HCT116 (cell line): ENCODE results near the gene CFDP1. TPM values are rescaled to one million over a fixed set of nuclear protein-coding genes. Genes with fewer than 3 reads are reported as not detected.

Experiments used
- ATAC-seq: fragments of 200-7000 bp; cut with Tn5 transposase; 2 replicates; pipeline ENCODE4 v1.9.1; 2020; ENCODE audit warnings: mild to moderate bottlenecking, moderate library complexity
- BruUV-seq: library from RNA; stranded (reverse); fragments of 400-500 nt; replicated peaks from 2 replicates; lab custom pipeline; 2021; lab: Mats Ljungman, UMichigan
- CTCF ChIA-PET: fragments of 300-600 bp; sonication (Branson Sonifier 250); formaldehyde crosslinking; loops from one replicate; lab custom pipeline; 2021; ENCODE audit warnings: antibody characterized with exemption; lab: Charles Lee
- POLR2A ChIA-PET: fragments of 300-600, 350-600 bp; sonication (Branson Sonifier 250); formaldehyde crosslinking; loops from one replicate; lab custom pipeline; 2021; ENCODE audit warnings: antibody characterized with exemption; lab: Charles Lee
- RAD21 ChIA-PET, 2 experiments: fragments of 300-600 bp; sonication (Branson Sonifier 250); formaldehyde crosslinking; loops; one replicate each; lab custom pipeline; 2023; ENCODE audit warnings: low total read pairs in 2 of 2; ENCODE audit not compliant: uncharacterized antibody in 2 of 2, unreplicated experiment in 2 of 2, low non-redundant PET in 1 of 2; lab: Charles Lee
- DNase-seq: peaks from one replicate; pipeline ENCODE4 v3.0.0-alpha.2; 2010; ENCODE audit warnings: low read depth, low spot score
- H2AFZ ChIP-seq: fragments of 200-600 bp; shearing (Covaris generic), sonication (generic); 2 replicates; pipeline ENCODE4 v1.6.1; 2017; ENCODE audit warnings: low read depth, mixed run types, mixed read lengths, antibody characterized with exemption, low read length; ENCODE audit not compliant: poor library complexity, severe bottlenecking
- H3K27ac ChIP-seq: 2 replicates; pipeline ENCODE4 v1.5.1; 2012; ENCODE audit warnings: low read depth, low read length
- H3K27me3 ChIP-seq: fragments of 200-600 bp; sonication (generic); 2 replicates; pipeline ENCODE4 v1.6.1; 2016; ENCODE audit warnings: mixed run types, low read length, mixed read lengths; ENCODE audit not compliant: insufficient read depth
- H3K36me3 ChIP-seq, 2 experiments: fragments of 200-500 bp in 1 of 2; fragments of 200-600 bp in 1 of 2; sonication (Bioruptor generic) in 1 of 2; sonication (generic) in 1 of 2; 2 replicates each; pipeline versions ENCODE4 v1.5.1 to v1.6.1; 2014 to 2016; ENCODE audit warnings: low read length in 2 of 2, inconsistent platforms in 1 of 2, mixed read lengths in 1 of 2, mixed run types in 1 of 2; ENCODE audit not compliant: insufficient read depth in 2 of 2, control insufficient read depth in 1 of 2
- H3K4me1 ChIP-seq, 2 experiments: fragments of 200-600 bp in 1 of 2; sonication (generic) in 1 of 2; 2 replicates each; pipeline versions ENCODE4 v1.5.1 to v1.6.1; 2012 to 2017; ENCODE audit warnings: low read length in 2 of 2, inconsistent platforms in 1 of 2, mild to moderate bottlenecking in 1 of 2, mixed read lengths in 1 of 2, mixed run types in 1 of 2, moderate library complexity in 1 of 2; ENCODE audit not compliant: insufficient read depth in 2 of 2, control insufficient read depth in 1 of 2
- H3K4me2 ChIP-seq: fragments of 200-600 bp; sonication (generic); 2 replicates; pipeline ENCODE4 v1.6.1; 2017; ENCODE audit warnings: mixed run types, low read length, mixed read lengths
- H3K4me3 ChIP-seq, 2 experiments: fragments of 200-600 bp in 1 of 2; sonication (generic) in 1 of 2; replicated peaks in 1 of 2; 2 replicates each; pipeline ENCODE4 v1.5.1; 2011 to 2016; ENCODE audit warnings: low read length in 2 of 2, control low read depth in 1 of 2, low read depth in 1 of 2, mild to moderate bottlenecking in 1 of 2, mixed read lengths in 1 of 2, mixed run types in 1 of 2
- H3K79me2 ChIP-seq: fragments of 200-600 bp; sonication (generic); 2 replicates; pipeline ENCODE4 v1.6.1; 2017; ENCODE audit warnings: mild to moderate bottlenecking, mixed run types, low read length, moderate library complexity, mixed read lengths; ENCODE audit not compliant: insufficient read depth
- H3K9ac ChIP-seq: fragments of 200-600 bp; sonication (generic); 2 replicates; pipeline ENCODE4 v1.6.1; 2016; ENCODE audit warnings: low read length, mixed read lengths
- H3K9me2 ChIP-seq: fragments of 200-600 bp; sonication (generic), shearing (Covaris generic); 2 replicates; pipeline ENCODE4 v1.6.1; 2017; ENCODE audit warnings: mixed run types, mild to moderate bottlenecking, moderate library complexity; ENCODE audit not compliant: insufficient read depth
- H3K9me3 ChIP-seq, 2 experiments: fragments of 200-500 bp in 1 of 2; fragments of 200-600 bp in 1 of 2; sonication (Bioruptor generic) in 1 of 2; sonication (generic) in 1 of 2; 2 replicates each; pipeline ENCODE4 v1.6.1; 2014 to 2017; ENCODE audit warnings: low read length in 2 of 2, mixed read lengths in 2 of 2, inconsistent platforms in 1 of 2, low read depth in 1 of 2, mild to moderate bottlenecking in 1 of 2, mixed run types in 1 of 2, moderate library complexity in 1 of 2; ENCODE audit not compliant: control insufficient read depth in 1 of 2, insufficient read depth in 1 of 2
- H4K20me1 ChIP-seq: fragments of 200-600 bp; sonication (generic), shearing (Covaris generic); 2 replicates; pipeline ENCODE4 v1.6.1; 2017; ENCODE audit warnings: mixed run types, mild to moderate bottlenecking, moderate library complexity; ENCODE audit not compliant: insufficient read depth
- CBX3 ChIP-seq: IDR thresholded peaks from 2 replicates; pipeline ENCODE4 v1.6.1; 2012; ENCODE audit warnings: low read depth
- CEBPB ChIP-seq: IDR thresholded peaks from 2 replicates; pipeline ENCODE4 v1.6.1; 2012; ENCODE audit warnings: low read depth
- EGR1 ChIP-seq: IDR thresholded peaks from 2 replicates; pipeline ENCODE4 v1.6.1; 2012; ENCODE audit warnings: low read depth
- ELF1 ChIP-seq: IDR thresholded peaks from 2 replicates; pipeline ENCODE4 v1.6.1; 2012; ENCODE audit warnings: low read depth, borderline replicate concordance
- EZH2 ChIP-seq: fragments of 200-600 bp; sonication (generic); IDR thresholded peaks from 2 replicates; pipeline ENCODE4 v1.6.1; 2017; ENCODE audit warnings: antibody characterized with exemption, mixed run types
- EZH2phosphoT487 ChIP-seq: fragments of 200-600 bp; IDR thresholded peaks from 2 replicates; pipeline ENCODE4 v1.6.1; 2018; ENCODE audit warnings: antibody characterized with exemption, borderline replicate concordance
- FOSL1 ChIP-seq: IDR thresholded peaks from 2 replicates; pipeline ENCODE4 v1.6.1; 2012; ENCODE audit warnings: low read depth
- JUND ChIP-seq: IDR thresholded peaks from 2 replicates; pipeline ENCODE4 v1.6.1; 2012
- POLR2A ChIP-seq: IDR thresholded peaks from 2 replicates; pipeline ENCODE4 v1.7.0; 2011; ENCODE audit warnings: borderline replicate concordance; ENCODE audit not compliant: insufficient read depth, insufficient read length; ENCODE audit errors: extremely low read depth
- POLR2AphosphoS5 ChIP-seq: IDR thresholded peaks from 2 replicates; pipeline ENCODE4 v1.6.1; 2011; ENCODE audit warnings: mild to moderate bottlenecking, low read depth, low read length, moderate library complexity
- RAD21 ChIP-seq: IDR thresholded peaks from 2 replicates; pipeline ENCODE4 v1.6.1; 2012; ENCODE audit warnings: low read depth, mild to moderate bottlenecking
- SIN3A ChIP-seq: IDR thresholded peaks from 2 replicates; pipeline ENCODE4 v1.6.1; 2012; ENCODE audit warnings: low read depth
- SP1 ChIP-seq: IDR thresholded peaks from 2 replicates; pipeline ENCODE4 v1.6.1; 2012; ENCODE audit warnings: low read depth
- SRF ChIP-seq: IDR thresholded peaks from 2 replicates; pipeline ENCODE4 v1.6.1; 2012; ENCODE audit warnings: low read depth
- TCF7L2 ChIP-seq: IDR thresholded peaks from 2 replicates; pipeline ENCODE4 v1.7.0; 2011; ENCODE audit warnings: borderline replicate concordance, inconsistent platforms; ENCODE audit not compliant: insufficient read depth, insufficient read length; ENCODE audit errors: extremely low read depth
- YY1 ChIP-seq: IDR thresholded peaks from 2 replicates; pipeline ENCODE4 v1.6.1; 2011; ENCODE audit warnings: low read length, low read depth, moderate library complexity, mild to moderate bottlenecking; ENCODE audit not compliant: insufficient replicate concordance; ENCODE audit errors: extremely low read depth
- ZNF274 ChIP-seq: fragments of 200-500 bp; sonication (Bioruptor generic); IDR thresholded peaks from 2 replicates; pipeline ENCODE4 v1.6.1; 2014; ENCODE audit warnings: mild to moderate bottlenecking, low read depth, low read length, inconsistent platforms
- intact Hi-C: fragments of 100-400 bp; cut with micrococcal nuclease; formaldehyde crosslinking; loops from 2 replicates; pipeline ENCODE4 v1.10.0; 2022
- total RNA-seq: library from RNA; stranded (reverse); gene quantifications from one replicate; pipeline ENCODE4 v1.2.1, GENCODE V29; 2021; ENCODE audit not compliant: unreplicated experiment
- TF ChIP-seq, protein P1 (sequence below): IDR thresholded peaks from 2 replicates; pipeline ENCODE4 v1.6.1; 2012; ENCODE audit warnings: low read depth
- TF ChIP-seq, protein P2 (sequence below): IDR thresholded peaks from 2 replicates; pipeline ENCODE4 v1.6.1; 2012
- TF ChIP-seq, protein P3 (sequence below): IDR thresholded peaks from 2 replicates; pipeline ENCODE4 v1.6.1; 2011; ENCODE audit warnings: mild to moderate bottlenecking, low read length, moderate library complexity; ENCODE audit not compliant: insufficient replicate concordance; ENCODE audit errors: extremely low read depth

Gene CFDP1
- total RNA-seq, 1 experiment from 2014 or later: 45.3 TPM

DNA sequence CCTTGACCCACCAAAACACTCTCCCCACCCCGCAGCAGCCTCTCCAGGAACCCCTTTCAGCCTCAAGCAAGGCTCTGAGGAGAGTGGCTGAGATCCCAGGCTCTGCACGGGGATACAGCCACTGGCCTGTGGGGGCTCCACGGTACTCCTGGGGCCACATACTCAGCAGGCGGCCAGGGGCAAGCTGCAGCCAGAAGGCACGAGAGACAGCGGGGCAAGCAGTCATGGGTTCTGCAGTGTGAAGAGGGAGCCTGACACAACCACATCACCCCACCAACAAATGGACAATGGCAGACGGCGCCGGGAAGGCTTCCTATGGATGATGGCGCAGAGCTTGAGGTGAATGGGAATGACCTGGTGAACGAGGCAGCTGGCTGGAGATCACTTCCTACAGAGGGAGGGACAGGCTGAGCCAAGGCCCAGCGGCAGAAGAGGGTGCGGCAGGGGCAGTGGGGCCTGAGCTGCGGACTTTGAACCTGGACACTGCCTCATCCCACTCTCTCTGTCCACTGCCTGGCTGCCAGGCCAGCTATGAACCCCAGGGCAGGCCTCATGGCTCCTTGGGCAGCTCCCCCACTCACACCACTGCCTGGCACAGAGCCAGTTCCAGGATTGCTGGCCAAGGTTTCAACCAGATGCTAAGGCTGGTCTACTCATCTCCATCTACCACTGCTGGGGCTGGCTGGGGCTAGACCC is 171.1 kb downstream of the CFDP1 start:
- intact Hi-C loops: no loop called here
- Histone ChIP-seq H3K9ac (no peak overlapping the region), H3K4me1 (peaks cover 32 to 44% of the 10 kb centered on the region in 2 experiments), H3K27me3 (no peaks in the 10 kb centered on the region), H3K4me3 (no peak overlapping the region), H3K9me3 (no peaks in the 10 kb centered on the region), H3K36me3 (no peaks in the 10 kb centered on the region), H3K79me2 (peaks cover 74% of the 10 kb centered on the region), H3K4me2 (no peak overlapping the region), H3K9me2 (no peaks in the 10 kb centered on the region), H2AFZ (no peak overlapping the region), H3K27ac (no peak overlapping the region; the same call in 1 of the 2 replicates), H4K20me1 (no peaks in the 10 kb centered on the region)
- ATAC-seq: no peak
- ChIA-PET POLR2A (no interaction called here), RAD21 (no interaction called here), CTCF (no interaction called here)
- no TSS peak for BruUV-seq
- TF ChIP-seq EZH2phosphoT487: no peak
- TF ChIP-seq, protein P1, sequence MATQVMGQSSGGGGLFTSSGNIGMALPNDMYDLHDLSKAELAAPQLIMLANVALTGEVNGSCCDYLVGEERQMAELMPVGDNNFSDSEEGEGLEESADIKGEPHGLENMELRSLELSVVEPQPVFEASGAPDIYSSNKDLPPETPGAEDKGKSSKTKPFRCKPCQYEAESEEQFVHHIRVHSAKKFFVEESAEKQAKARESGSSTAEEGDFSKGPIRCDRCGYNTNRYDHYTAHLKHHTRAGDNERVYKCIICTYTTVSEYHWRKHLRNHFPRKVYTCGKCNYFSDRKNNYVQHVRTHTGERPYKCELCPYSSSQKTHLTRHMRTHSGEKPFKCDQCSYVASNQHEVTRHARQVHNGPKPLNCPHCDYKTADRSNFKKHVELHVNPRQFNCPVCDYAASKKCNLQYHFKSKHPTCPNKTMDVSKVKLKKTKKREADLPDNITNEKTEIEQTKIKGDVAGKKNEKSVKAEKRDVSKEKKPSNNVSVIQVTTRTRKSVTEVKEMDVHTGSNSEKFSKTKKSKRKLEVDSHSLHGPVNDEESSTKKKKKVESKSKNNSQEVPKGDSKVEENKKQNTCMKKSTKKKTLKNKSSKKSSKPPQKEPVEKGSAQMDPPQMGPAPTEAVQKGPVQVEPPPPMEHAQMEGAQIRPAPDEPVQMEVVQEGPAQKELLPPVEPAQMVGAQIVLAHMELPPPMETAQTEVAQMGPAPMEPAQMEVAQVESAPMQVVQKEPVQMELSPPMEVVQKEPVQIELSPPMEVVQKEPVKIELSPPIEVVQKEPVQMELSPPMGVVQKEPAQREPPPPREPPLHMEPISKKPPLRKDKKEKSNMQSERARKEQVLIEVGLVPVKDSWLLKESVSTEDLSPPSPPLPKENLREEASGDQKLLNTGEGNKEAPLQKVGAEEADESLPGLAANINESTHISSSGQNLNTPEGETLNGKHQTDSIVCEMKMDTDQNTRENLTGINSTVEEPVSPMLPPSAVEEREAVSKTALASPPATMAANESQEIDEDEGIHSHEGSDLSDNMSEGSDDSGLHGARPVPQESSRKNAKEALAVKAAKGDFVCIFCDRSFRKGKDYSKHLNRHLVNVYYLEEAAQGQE: no peak
- TF ChIP-seq, protein P2, sequence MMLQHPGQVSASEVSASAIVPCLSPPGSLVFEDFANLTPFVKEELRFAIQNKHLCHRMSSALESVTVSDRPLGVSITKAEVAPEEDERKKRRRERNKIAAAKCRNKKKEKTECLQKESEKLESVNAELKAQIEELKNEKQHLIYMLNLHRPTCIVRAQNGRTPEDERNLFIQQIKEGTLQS: no peak
- TF ChIP-seq JUND: no peak
- no peak for TF ChIP-seq EZH2
- TF ChIP-seq ZNF274: no peak
- no peak for TF ChIP-seq SP1
- TF ChIP-seq POLR2AphosphoS5: no peak
- no peak for TF ChIP-seq FOSL1
- TF ChIP-seq EGR1: no peak
- no peak for TF ChIP-seq CEBPB
- TF ChIP-seq SIN3A: no peak
- no peak for TF ChIP-seq RAD21
- TF ChIP-seq CBX3: no peak
- no peak for TF ChIP-seq TCF7L2
- no peak for TF ChIP-seq POLR2A
- no peak for TF ChIP-seq ELF1
- no peak for TF ChIP-seq YY1
- TF ChIP-seq, protein P3, sequence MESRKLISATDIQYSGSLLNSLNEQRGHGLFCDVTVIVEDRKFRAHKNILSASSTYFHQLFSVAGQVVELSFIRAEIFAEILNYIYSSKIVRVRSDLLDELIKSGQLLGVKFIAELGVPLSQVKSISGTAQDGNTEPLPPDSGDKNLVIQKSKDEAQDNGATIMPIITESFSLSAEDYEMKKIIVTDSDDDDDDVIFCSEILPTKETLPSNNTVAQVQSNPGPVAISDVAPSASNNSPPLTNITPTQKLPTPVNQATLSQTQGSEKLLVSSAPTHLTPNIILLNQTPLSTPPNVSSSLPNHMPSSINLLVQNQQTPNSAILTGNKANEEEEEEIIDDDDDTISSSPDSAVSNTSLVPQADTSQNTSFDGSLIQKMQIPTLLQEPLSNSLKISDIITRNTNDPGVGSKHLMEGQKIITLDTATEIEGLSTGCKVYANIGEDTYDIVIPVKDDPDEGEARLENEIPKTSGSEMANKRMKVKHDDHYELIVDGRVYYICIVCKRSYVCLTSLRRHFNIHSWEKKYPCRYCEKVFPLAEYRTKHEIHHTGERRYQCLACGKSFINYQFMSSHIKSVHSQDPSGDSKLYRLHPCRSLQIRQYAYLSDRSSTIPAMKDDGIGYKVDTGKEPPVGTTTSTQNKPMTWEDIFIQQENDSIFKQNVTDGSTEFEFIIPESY: no peak
- TF ChIP-seq SRF: no peak
- DNase-seq: no peak
